Osteoblast (primary cell): ENCODE measurements around the gene FYCO1. TPM values are rescaled to one million over a fixed set of nuclear protein-coding genes. Genes with fewer than 3 reads are reported as not detected.

Experiments
- DNase-seq: peaks from one replicate; pipeline ENCODE4 v3.0.0; 2011; ENCODE audit warnings: low spot score, mixed read lengths; ENCODE audit not compliant: insufficient read length; ENCODE audit errors: missing footprints
- H2AFZ ChIP-seq: 2 replicates; pipeline ENCODE4 v1.6.0; 2011; ENCODE audit warnings: mild to moderate bottlenecking, low read length
- H3K27ac ChIP-seq: 2 replicates; pipeline ENCODE4 v1.5.1; 2011; ENCODE audit warnings: mild to moderate bottlenecking, low read depth, low read length, moderate library complexity
- H3K27me3 ChIP-seq: 2 replicates; pipeline ENCODE4 v1.6.0; 2012; ENCODE audit warnings: mild to moderate bottlenecking, control low read depth, inconsistent platforms, low read length, moderate library complexity; ENCODE audit not compliant: insufficient read depth
- H3K36me3 ChIP-seq: 2 replicates; pipeline ENCODE4 v1.5.1; 2011; ENCODE audit warnings: mild to moderate bottlenecking, low read length, control low read depth, moderate library complexity; ENCODE audit not compliant: insufficient read depth
- H3K4me1 ChIP-seq: 2 replicates; pipeline ENCODE4 v1.5.1; 2011; ENCODE audit warnings: mild to moderate bottlenecking, low read length, control low read depth, moderate library complexity; ENCODE audit not compliant: insufficient read depth
- H3K4me2 ChIP-seq: 2 replicates; pipeline ENCODE4 v1.6.0; 2011; ENCODE audit warnings: mild to moderate bottlenecking, low read length; ENCODE audit not compliant: insufficient read depth
- H3K4me3 ChIP-seq: fragments of 200-600 bp; sonication (generic); 3 replicates; pipeline ENCODE4 v1.5.1; 2012; ENCODE audit warnings: mild to moderate bottlenecking, low read length, inconsistent platforms; ENCODE audit not compliant: insufficient read depth
- H3K79me2 ChIP-seq: 2 replicates; pipeline ENCODE4 v1.6.0; 2012; ENCODE audit warnings: mild to moderate bottlenecking, low read length, control low read depth, inconsistent platforms; ENCODE audit not compliant: insufficient read depth
- H3K9me3 ChIP-seq: 2 replicates; pipeline ENCODE4 v1.5.1; 2011; ENCODE audit warnings: low read depth, low read length, control low read depth
- H4K20me1 ChIP-seq: 2 replicates; pipeline ENCODE4 v1.6.0; 2012; ENCODE audit warnings: mild to moderate bottlenecking, low read length, control low read depth; ENCODE audit not compliant: insufficient read depth
- CTCF ChIP-seq: IDR thresholded peaks from 2 replicates; pipeline ENCODE4 v1.5.1; 2011; ENCODE audit warnings: mild to moderate bottlenecking, low read depth, low read length, moderate library complexity; ENCODE audit errors: extremely low read depth
- total RNA-seq: library from RNA; depleted of rRNA; stranded (reverse); fragments of >200 nt; gene quantifications from 2 replicates; pipeline ENCODE4 v1.2.3, GENCODE V29; 2012

FYCO1 gene
- total RNA-seq, 1 donor = 25.0 TPM

DNA sequence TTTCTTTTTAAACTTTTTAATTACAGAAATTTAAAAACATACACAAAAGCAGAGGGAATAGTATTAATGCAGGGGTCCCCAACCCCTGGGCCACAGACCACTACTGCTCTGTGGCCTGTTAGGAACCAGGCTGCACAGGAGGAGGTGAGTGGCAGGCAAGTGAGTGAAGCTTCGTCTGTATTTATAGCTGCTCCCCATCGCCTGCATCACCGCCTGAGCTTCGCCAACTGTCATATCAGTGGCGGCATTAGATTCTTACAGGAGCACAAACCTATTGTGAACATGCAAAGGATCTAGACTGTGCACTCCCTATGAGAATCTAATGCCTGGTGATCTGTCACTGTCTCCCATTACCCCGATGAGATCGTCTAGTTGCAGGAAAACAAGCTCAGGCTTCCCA, 86.9 kb downstream of the FYCO1 start:
- H4K20me1 ChIP-seq = no peaks in the 10 kb centered on the region
- H3K4me3 ChIP-seq = no peak overlapping the region
- no peak for TF ChIP-seq CTCF
- peaks cover 11% of the 10 kb centered on the region for H3K27me3 ChIP-seq
- H3K4me1 ChIP-seq = peaks cover 21% of the 10 kb centered on the region
- H3K36me3 ChIP-seq = no peaks in the 10 kb centered on the region
- H2AFZ ChIP-seq = no peak overlapping the region
- DNase-seq = no peak
- no peak overlapping the region for H3K4me2 ChIP-seq
- no peaks in the 10 kb centered on the region for H3K9me3 ChIP-seq
- H3K27ac ChIP-seq = no peak overlapping the region
- H3K79me2 ChIP-seq = no peaks in the 10 kb centered on the region

GRCh38 chr3:45907769-45908705, 87.6 kb downstream of the FYCO1 start:
- TF ChIP-seq CTCF = no peak
- no peaks in the 10 kb centered on the region for H4K20me1 ChIP-seq
- H3K4me2 ChIP-seq = peak overlapping the region; percentile 15
- peak; percentile 86 for DNase-seq
- H3K79me2 ChIP-seq = no peaks in the 10 kb centered on the region
- H2AFZ ChIP-seq = no peak overlapping the region
- no peaks in the 10 kb centered on the region for H3K36me3 ChIP-seq
- no peaks in the 10 kb centered on the region for H3K9me3 ChIP-seq
- no peak overlapping the region for H3K27ac ChIP-seq
- peaks cover 21% of the 10 kb centered on the region for H3K4me1 ChIP-seq
- H3K27me3 ChIP-seq = peaks cover 9% of the 10 kb centered on the region
- no peak overlapping the region for H3K4me3 ChIP-seq

DNA sequence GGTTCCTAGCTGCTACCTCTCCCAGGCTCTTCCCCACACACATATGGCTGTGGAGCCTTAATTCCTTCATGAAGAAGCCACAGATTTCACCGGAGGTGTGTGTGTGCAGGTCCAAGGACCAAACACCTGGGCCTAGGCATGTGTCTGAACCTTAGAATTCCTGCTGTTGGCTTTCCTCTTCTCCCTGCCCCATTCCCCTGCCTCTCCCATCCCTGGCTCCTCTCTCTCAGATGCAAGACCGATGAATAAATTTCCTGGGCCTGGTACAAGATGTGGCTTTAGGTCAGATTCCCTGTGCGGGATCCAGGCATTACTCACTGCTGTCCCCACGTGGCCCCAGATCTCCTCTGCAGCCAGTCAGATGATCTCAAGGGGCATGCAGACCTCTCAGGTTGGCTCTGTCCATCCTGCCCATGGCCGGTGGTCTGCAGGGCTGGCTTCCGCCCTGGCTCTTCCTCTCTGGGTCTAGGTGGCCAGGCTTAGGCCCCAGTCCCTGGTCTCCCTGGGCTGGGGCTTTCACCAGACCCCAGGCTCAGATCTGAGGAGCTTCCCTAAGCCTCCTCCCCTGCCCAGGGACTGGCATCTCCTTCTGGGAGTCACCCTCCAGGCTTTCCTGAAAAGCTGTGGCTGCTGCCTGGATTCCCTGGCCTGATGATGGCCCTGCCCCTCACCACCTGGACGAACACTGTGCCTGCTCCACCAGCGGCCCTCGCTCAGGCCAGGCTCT, 88.8 kb downstream of the FYCO1 start:
- Histone ChIP-seq H3K27ac (no peak overlapping the region), H4K20me1 (no peaks in the 10 kb centered on the region), H2AFZ (no peak overlapping the region), H3K36me3 (no peaks in the 10 kb centered on the region), H3K27me3 (peaks cover 14% of the 10 kb centered on the region), H3K79me2 (no peaks in the 10 kb centered on the region), H3K9me3 (no peaks in the 10 kb centered on the region), H3K4me1 (peaks cover 21% of the 10 kb centered on the region), H3K4me3 (no peak overlapping the region), H3K4me2 (no peak overlapping the region)
- peak; percentile 91 for DNase-seq
- peak; percentile 60 for TF ChIP-seq CTCF

GRCh38 chr3:45905755-45906154, 89.9 kb downstream of the FYCO1 start:
- Histone ChIP-seq H3K27ac (no peak overlapping the region), H3K4me1 (peaks cover 21% of the 10 kb centered on the region)

More at GRCh38 chr3:45905755-45906154, 89.9 kb downstream of the FYCO1 start:
- Histone ChIP-seq H3K79me2 (no peaks in the 10 kb centered on the region), H3K4me2 (no peak overlapping the region), H2AFZ (no peak overlapping the region), H3K36me3 (no peaks in the 10 kb centered on the region), H3K4me3 (no peak overlapping the region), H3K9me3 (no peaks in the 10 kb centered on the region), H3K27me3 (peaks cover 10% of the 10 kb centered on the region), H4K20me1 (no peaks in the 10 kb centered on the region)
- no peak for DNase-seq
- TF ChIP-seq CTCF = no peak
